ENCODE measurements around the gene ATP13A2.

DNA sequence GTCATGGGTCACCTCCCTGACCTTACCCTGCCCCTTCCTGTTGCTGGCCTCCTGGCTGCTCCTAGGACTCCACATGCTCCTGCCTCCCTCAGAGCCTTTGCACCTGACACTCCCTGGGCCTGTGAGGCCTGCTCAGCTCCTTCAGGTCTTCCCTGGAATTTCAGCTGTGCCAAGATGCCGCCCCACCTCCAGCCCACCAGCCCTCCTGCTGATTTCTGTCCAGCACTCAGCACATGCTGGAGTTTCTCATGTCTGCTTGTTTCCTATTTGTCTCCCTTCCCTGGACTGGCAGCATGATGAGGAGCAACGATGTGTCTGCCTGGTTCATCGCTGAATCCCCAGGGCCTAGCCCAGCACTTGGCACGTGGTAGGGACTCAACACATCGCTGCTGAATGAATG is 34.4 kb downstream of the ATP13A2 start:
- no peak for TF ChIP-seq EZH2 (IDR thresholded peaks at IDR 0.05; ENCODE audit: borderline replicate concordance, low read depth, low read length, poor library complexity, severe bottlenecking)
- TF ChIP-seq, protein P1, sequence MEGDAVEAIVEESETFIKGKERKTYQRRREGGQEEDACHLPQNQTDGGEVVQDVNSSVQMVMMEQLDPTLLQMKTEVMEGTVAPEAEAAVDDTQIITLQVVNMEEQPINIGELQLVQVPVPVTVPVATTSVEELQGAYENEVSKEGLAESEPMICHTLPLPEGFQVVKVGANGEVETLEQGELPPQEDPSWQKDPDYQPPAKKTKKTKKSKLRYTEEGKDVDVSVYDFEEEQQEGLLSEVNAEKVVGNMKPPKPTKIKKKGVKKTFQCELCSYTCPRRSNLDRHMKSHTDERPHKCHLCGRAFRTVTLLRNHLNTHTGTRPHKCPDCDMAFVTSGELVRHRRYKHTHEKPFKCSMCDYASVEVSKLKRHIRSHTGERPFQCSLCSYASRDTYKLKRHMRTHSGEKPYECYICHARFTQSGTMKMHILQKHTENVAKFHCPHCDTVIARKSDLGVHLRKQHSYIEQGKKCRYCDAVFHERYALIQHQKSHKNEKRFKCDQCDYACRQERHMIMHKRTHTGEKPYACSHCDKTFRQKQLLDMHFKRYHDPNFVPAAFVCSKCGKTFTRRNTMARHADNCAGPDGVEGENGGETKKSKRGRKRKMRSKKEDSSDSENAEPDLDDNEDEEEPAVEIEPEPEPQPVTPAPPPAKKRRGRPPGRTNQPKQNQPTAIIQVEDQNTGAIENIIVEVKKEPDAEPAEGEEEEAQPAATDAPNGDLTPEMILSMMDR (conservative IDR thresholded peaks at IDR 0.05; ENCODE audit: low read depth, low read length), result no peak

Measured in A673 (cell line).